Neuronal stem cell (in vitro differentiated cells): ENCODE data around the gene CRIP3.

ENCODE experiments used
- DNase-seq: peaks from one replicate; pipeline ENCODE4 v3.0.0-alpha.2; 2013; ENCODE audit warnings: low spot score
- H2AFZ ChIP-seq: one replicate; pipeline ENCODE4 v1.6.1; 2013; ENCODE audit warnings: mild to moderate bottlenecking, low read length, inconsistent platforms
- H2AK5ac ChIP-seq: 2 replicates; pipeline ENCODE4 v1.6.1; 2013; ENCODE audit warnings: low read depth, mild to moderate bottlenecking, inconsistent platforms, low read length, moderate library complexity, mixed read lengths
- H2BK120ac ChIP-seq: 2 replicates; pipeline ENCODE4 v1.6.1; 2013; ENCODE audit warnings: low read depth, mild to moderate bottlenecking, inconsistent platforms, low read length, moderate library complexity, mixed read lengths
- H2BK12ac ChIP-seq: one replicate; pipeline ENCODE4 v1.6.1; 2013; ENCODE audit warnings: low read length, inconsistent platforms
- H2BK15ac ChIP-seq: 2 replicates; pipeline ENCODE4 v1.6.1; 2013; ENCODE audit warnings: mild to moderate bottlenecking, low read length, inconsistent platforms, mixed read lengths
- H2BK5ac ChIP-seq: one replicate; pipeline ENCODE4 v1.6.1; 2013; ENCODE audit warnings: inconsistent platforms, mild to moderate bottlenecking, low read length, moderate library complexity
- H3K14ac ChIP-seq: one replicate; pipeline ENCODE4 v1.6.1; 2013; ENCODE audit warnings: low read length, inconsistent platforms
- H3K18ac ChIP-seq: 2 replicates; pipeline ENCODE4 v1.6.1; 2013; ENCODE audit warnings: low read length, inconsistent platforms
- H3K23ac ChIP-seq: 2 replicates; pipeline ENCODE4 v1.6.1; 2013; ENCODE audit warnings: low read depth, mild to moderate bottlenecking, mixed read lengths, low read length, inconsistent platforms; ENCODE audit not compliant: poor library complexity
- H3K27ac ChIP-seq: replicated peaks from 3 replicates; pipeline ENCODE4 v1.5.1; 2013; ENCODE audit warnings: low read length, inconsistent platforms
- H3K27me3 ChIP-seq, 3 experiments: 2 replicates each; pipeline ENCODE4 v1.6.1; 2013; ENCODE audit warnings: low read length in 3 of 3, mild to moderate bottlenecking in 2 of 3, inconsistent platforms in 1 of 3, low read depth in 1 of 3, mixed read lengths in 1 of 3, moderate library complexity in 1 of 3; ENCODE audit not compliant: control insufficient read depth in 3 of 3, insufficient read depth in 3 of 3
- H3K36me3 ChIP-seq, 2 donors: replicated peaks in 1 of 2; 2 replicates each; pipeline ENCODE4 v1.6.1; 2013; ENCODE audit warnings: low read length in 2 of 2; ENCODE audit not compliant: control insufficient read depth in 2 of 2, insufficient read depth in 2 of 2
- H3K4ac ChIP-seq: 2 replicates; pipeline ENCODE4 v1.6.1; 2013; ENCODE audit warnings: inconsistent platforms, mild to moderate bottlenecking, low read length, moderate library complexity
- H3K4me1 ChIP-seq, 2 donors: 1 replicate in 1 of 2; 2 replicates in 1 of 2; pipeline ENCODE4 v1.6.1; 2013; ENCODE audit warnings: low read length in 2 of 2, low read depth in 1 of 2; ENCODE audit not compliant: control insufficient read depth in 2 of 2, insufficient read depth in 1 of 2
- H3K4me2 ChIP-seq: one replicate; pipeline ENCODE4 v1.6.1; 2013; ENCODE audit warnings: mild to moderate bottlenecking, low read length, inconsistent platforms; ENCODE audit not compliant: insufficient read depth, poor library complexity, severe bottlenecking
- H3K4me3 ChIP-seq, 2 donors: 2 replicates each; pipeline ENCODE4 v1.5.1; 2013; ENCODE audit warnings: low read length in 2 of 2, mild to moderate bottlenecking in 2 of 2, inconsistent platforms in 1 of 2, moderate library complexity in 1 of 2
- H3K79me1 ChIP-seq: one replicate; pipeline ENCODE4 v1.6.1; 2013; ENCODE audit warnings: low read depth, mild to moderate bottlenecking, inconsistent platforms, low read length, moderate library complexity
- H3K9ac ChIP-seq: one replicate; pipeline ENCODE4 v1.6.1; 2013; ENCODE audit warnings: mild to moderate bottlenecking, low read depth, low read length, inconsistent platforms; ENCODE audit not compliant: poor library complexity
- H3K9me3 ChIP-seq, 2 donors: replicated peaks in 1 of 2; 2 replicates each; pipeline versions ENCODE3 to v1.6.1; 2013; ENCODE audit warnings: low read length in 2 of 2, mild to moderate bottlenecking in 2 of 2, inconsistent platforms in 1 of 2, low read depth in 1 of 2, mixed read lengths in 1 of 2, moderate library complexity in 1 of 2; ENCODE audit not compliant: control insufficient read depth in 2 of 2, insufficient read depth in 1 of 2
- H4K8ac ChIP-seq: one replicate; pipeline ENCODE4 v1.6.1; 2013; ENCODE audit warnings: low read depth, mild to moderate bottlenecking, inconsistent platforms, low read length, moderate library complexity
- H4K91ac ChIP-seq: one replicate; pipeline ENCODE4 v1.6.1; 2013; ENCODE audit warnings: low read length, low read depth, mild to moderate bottlenecking, inconsistent platforms; ENCODE audit not compliant: poor library complexity
- WGBS, 2 donors: extraction: QIAGEN DNeasy Blood & Tissue Kit; methylation state at CpG; one replicate each; pipeline ENCODE4 v1.1.7; 2013; ENCODE audit warnings: missing lambda C conversion rate in 2 of 2, mixed read lengths in 1 of 2; ENCODE audit not compliant: insufficient read length in 2 of 2, insufficient replicate concordance in 1 of 2; ENCODE audit errors: extremely low coverage in 2 of 2; 5-methylcytosine and 5-hydroxymethylcytosine counted together

The CRIP3 gene

DNA sequence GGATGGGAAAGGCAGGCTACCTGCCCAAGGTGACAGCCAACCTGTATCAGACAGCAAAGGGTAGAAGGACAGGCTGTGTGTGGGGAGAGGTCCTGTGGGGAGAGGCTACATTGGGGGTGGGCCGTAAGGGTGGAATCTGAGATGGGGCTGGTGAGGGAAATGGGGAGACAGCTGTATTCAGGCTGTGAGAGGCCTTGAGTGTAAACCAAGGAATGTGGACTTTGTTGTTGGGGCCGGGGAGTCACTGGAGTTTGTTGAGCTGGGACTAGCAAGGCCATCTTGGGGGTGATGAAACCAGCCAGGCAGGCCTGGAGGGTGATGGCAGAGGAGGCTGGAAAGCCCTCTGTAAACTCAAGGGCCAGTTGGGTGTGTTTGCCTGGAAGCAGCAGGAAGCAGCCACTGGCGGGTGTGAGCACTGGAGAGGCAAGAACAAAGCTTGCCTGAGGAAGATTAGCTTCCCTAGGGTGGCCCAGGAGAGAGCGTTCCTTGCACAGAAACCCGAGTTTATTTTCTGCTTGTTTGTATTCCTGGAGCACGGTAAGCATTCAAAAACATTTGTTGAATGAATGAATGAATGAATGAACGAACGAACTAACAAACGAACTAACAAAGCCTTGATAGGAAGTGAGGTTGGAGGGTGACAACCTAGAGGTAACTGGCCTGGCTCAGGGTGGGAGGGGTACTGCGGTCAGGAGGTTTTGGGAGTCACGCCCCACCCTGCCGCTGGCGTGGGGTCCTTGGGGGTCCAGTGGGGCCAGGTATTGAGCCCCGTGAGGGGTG lies 46.4 kb downstream of the CRIP3 start:
- no peak overlapping the region for H3K27ac ChIP-seq
- H4K91ac ChIP-seq: no peak overlapping the region
- no peak overlapping the region for H3K4me2 ChIP-seq
- H3K14ac ChIP-seq: peak overlapping the region; percentile 59
- no peak for DNase-seq
- H2BK15ac ChIP-seq: no peak overlapping the region
- H3K9ac ChIP-seq: peak overlapping the region; percentile 78
- no peaks in the 10 kb centered on the region for H3K9me3 ChIP-seq
- H3K23ac ChIP-seq: no peak overlapping the region
- H2AFZ ChIP-seq: no peak overlapping the region
- peak overlapping the region; percentile 34 for H2BK12ac ChIP-seq
- no peak overlapping the region for H2BK5ac ChIP-seq
- H3K79me1 ChIP-seq: no peaks in the 10 kb centered on the region
- WGBS, 2 donors: no CpG with 5 or more reads among the region's 14 CpGs
- no peak overlapping the region for H3K18ac ChIP-seq
- H3K36me3 ChIP-seq: peaks cover 3 to 4% of the 10 kb centered on the region in 2 donors
- no peak overlapping the region for H4K8ac ChIP-seq
- no peak overlapping the region for H3K4me3 ChIP-seq
- no peak overlapping the region for H2BK120ac ChIP-seq
- H3K4ac ChIP-seq: no peak overlapping the region
- H3K27me3 ChIP-seq: no peaks in the 10 kb centered on the region
- H2AK5ac ChIP-seq: no peak overlapping the region
- peaks cover under 1 to 3% of the 10 kb centered on the region in 2 donors for H3K4me1 ChIP-seq

DNA sequence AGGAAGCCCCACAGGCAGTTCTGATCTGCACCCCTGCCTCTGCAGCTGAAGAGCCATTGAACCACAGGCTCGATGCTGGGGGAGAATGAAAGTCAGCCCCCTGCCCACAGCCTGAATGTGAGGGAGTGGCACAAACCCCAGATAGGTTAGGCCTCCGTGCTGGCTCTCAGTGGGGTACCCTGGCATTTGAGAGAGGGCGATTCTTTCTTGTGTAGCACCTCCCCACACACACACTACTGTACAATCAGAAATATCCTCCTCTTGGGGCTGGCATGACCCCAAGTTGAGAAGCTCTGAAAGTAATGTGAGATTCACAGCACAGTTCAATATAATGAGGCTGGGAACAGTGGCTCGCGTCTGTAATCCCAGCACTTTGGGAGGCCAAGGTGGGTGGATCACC lies 47.4 kb downstream of the CRIP3 start:
- Histone ChIP-seq H3K23ac (no peak overlapping the region), H3K4me2 (no peak overlapping the region), H3K4ac (no peak overlapping the region), H2BK12ac (no peak overlapping the region), H3K79me1 (no peaks in the 10 kb centered on the region), H3K4me1 (peaks cover 0 to 3% of the 10 kb centered on the region in 2 donors), H4K91ac (no peak overlapping the region), H3K4me3 (no peak overlapping the region), H2BK120ac (no peak overlapping the region), H3K27me3 (no peaks in the 10 kb centered on the region), H3K14ac (no peak overlapping the region), H2BK15ac (no peak overlapping the region), H2AK5ac (no peak overlapping the region), H3K18ac (no peak overlapping the region), H3K9ac (no peak overlapping the region), H2AFZ (no peak overlapping the region), H3K36me3 (peaks cover 4 to 8% of the 10 kb centered on the region in 2 donors), H3K27ac (no peak overlapping the region), H3K9me3 (no peaks in the 10 kb centered on the region), H4K8ac (no peak overlapping the region), H2BK5ac (no peak overlapping the region)
- WGBS, 2 donors: no CpG with 5 or more reads among the region's 5 CpGs
- no peak for DNase-seq

DNA sequence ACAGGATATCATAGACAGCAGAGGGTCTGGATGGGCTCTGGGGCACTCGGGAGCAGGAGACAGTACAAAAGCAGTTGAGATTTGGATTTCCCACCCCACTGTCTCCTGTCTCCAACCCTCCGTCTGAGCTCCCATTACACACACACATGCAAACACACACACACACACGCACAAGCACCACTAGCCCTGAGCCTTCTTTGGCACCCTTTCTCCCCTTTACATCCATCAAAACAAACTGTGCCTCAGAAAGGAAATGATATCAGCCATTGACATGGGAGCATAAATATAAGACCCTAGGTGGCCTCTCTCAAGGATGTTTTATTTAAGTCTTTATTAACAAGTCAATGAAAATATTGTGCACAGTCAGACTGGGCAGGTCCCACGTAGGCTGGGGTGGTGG lies 47.8 kb downstream of the CRIP3 start:
- WGBS, 2 donors: no CpG with 5 or more reads among the region's 4 CpGs
- no peak overlapping the region for H3K14ac ChIP-seq
- H4K91ac ChIP-seq: no peak overlapping the region
- no peak overlapping the region for H3K4ac ChIP-seq
- H3K18ac ChIP-seq: no peak overlapping the region
- no peak overlapping the region for H2BK120ac ChIP-seq
- no peaks in the 10 kb centered on the region for H3K27me3 ChIP-seq
- no peak overlapping the region for H3K27ac ChIP-seq
- H2BK15ac ChIP-seq: no peak overlapping the region
- H2BK12ac ChIP-seq: no peak overlapping the region
- H3K9me3 ChIP-seq: no peaks in the 10 kb centered on the region
- H2AFZ ChIP-seq: no peak overlapping the region
- no peak overlapping the region for H3K4me3 ChIP-seq
- peaks cover 4 to 9% of the 10 kb centered on the region in 2 donors for H3K36me3 ChIP-seq
- DNase-seq: no peak
- no peak overlapping the region for H2BK5ac ChIP-seq
- H3K4me1 ChIP-seq: peaks cover 0 to 3% of the 10 kb centered on the region in 2 donors
- H4K8ac ChIP-seq: no peak overlapping the region
- no peak overlapping the region for H3K4me2 ChIP-seq
- H2AK5ac ChIP-seq: no peak overlapping the region
- no peaks in the 10 kb centered on the region for H3K79me1 ChIP-seq
- no peak overlapping the region for H3K9ac ChIP-seq
- no peak overlapping the region for H3K23ac ChIP-seq

DNA sequence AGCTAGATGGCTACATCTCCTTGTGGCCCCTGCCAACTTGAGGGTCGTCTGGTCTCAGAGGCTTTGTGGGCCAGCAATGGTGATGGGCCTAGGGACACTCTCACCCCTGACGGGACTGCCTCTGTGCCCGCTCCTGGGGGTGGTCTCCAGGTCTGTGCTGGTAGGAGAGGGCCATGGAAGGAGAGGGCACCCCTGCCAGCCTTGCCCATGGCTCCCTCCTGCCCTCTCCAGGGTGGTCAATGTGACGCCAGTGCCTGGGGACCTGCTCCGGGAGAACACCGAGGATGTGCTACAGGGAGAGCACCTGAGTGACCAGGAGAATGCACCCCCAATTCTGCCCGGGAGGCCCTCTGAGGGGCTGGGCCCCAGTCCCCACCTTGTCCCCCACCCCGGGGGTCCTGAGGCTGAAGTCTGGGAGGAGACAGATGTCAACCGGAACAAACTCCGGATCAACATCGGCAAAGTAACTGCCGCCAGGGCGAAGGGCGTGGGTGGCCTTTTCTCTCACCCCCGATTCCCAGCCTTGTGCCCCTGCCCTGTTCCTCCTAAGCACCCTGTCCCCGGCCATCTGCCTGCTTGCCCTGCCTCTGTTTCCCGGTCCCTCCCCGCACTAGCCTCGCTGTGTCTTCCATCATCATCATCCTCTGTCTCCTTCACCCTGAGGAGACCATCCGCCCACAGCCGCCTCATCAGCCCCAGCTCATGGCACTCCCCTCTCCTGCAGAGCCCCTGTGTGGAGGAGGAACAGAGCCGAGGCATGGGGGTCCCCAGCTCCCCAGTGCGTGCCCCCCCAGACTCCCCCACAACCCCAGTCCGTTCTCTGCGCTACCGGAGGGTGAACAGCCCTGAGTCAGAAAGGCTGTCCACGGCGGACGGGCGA lies 49.6 kb downstream of the CRIP3 start:
- no peak overlapping the region for H2BK5ac ChIP-seq
- H3K4ac ChIP-seq: no peak overlapping the region
- H3K27me3 ChIP-seq: no peaks in the 10 kb centered on the region
- H2BK120ac ChIP-seq: no peak overlapping the region
- H3K14ac ChIP-seq: no peak overlapping the region
- H2AFZ ChIP-seq: no peak overlapping the region
- peaks cover 0 to 3% of the 10 kb centered on the region in 2 donors for H3K4me1 ChIP-seq
- DNase-seq: no peak
- H3K27ac ChIP-seq: no peak overlapping the region
- no peak overlapping the region for H2AK5ac ChIP-seq
- H3K4me2 ChIP-seq: no peak overlapping the region
- no peak overlapping the region for H3K18ac ChIP-seq
- peak overlapping the region; percentile 45 for H3K23ac ChIP-seq
- no peak overlapping the region for H2BK12ac ChIP-seq
- H4K91ac ChIP-seq: no peak overlapping the region
- H3K4me3 ChIP-seq: no peak overlapping the region
- peak overlapping the region; percentile 26 for H2BK15ac ChIP-seq
- no peaks in the 10 kb centered on the region for H3K79me1 ChIP-seq
- H3K9ac ChIP-seq: no peak overlapping the region
- H3K9me3 ChIP-seq: no peaks in the 10 kb centered on the region
- WGBS, 2 donors: no CpG with 5 or more reads among the region's 30 CpGs
- peaks cover 4 to 13% of the 10 kb centered on the region in 2 donors for H3K36me3 ChIP-seq
- H4K8ac ChIP-seq: no peak overlapping the region
